Keratinocyte (primary cell): Measurements from ENCODE around the gene CARD11.

Experiments
- CTCF ChIP-seq, 3 experiments: IDR thresholded peaks in 1 of 3; conservative IDR thresholded peaks in 1 of 3; optimal IDR thresholded peaks in 1 of 3; 2 replicates in 2 of 3; 3 replicates in 1 of 3; pipeline versions ENCODE3 to v1.5.1; 2011; ENCODE audit warnings: low read length in 3 of 3, mild to moderate bottlenecking in 3 of 3, moderate library complexity in 2 of 3, control low read depth in 1 of 3, inconsistent platforms in 1 of 3; ENCODE audit not compliant: insufficient read depth in 2 of 3; ENCODE audit errors: extremely low read depth in 1 of 3
- EZH2 ChIP-seq: IDR thresholded peaks from one replicate; pipeline ENCODE4 v1.6.1; 2012; ENCODE audit warnings: inconsistent platforms, mild to moderate bottlenecking, low read length, moderate library complexity

- TF ChIP-seq EZH2 (no peak), CTCF (optimal IDR thresholded peaks at IDR 0.05 in 1 of 3, IDR thresholded peaks at IDR 0.05 in 1 of 3, conservative IDR thresholded peaks at IDR 0.05 in 1 of 3; ENCODE audit: extremely low read depth in 1 of 3, insufficient read depth in 2 of 3, low read length in 3 of 3) (no peak)
Measured at GRCh38 chr7:2947058-2947780, 96.4 kb downstream of the CARD11 start.
